Neural progenitor cell (in vitro differentiated cells): ENCODE data around the gene ABAT. TPM values are rescaled to one million over a fixed set of nuclear protein-coding genes. Genes with fewer than 3 reads are reported as not detected.
"Not testable (repeated sequence)": the region's sequence is repeated elsewhere in the genome, so short reads cannot be mapped to it uniquely, and the experiment has no call there.

Source experiments
- DNase-seq: peaks from one replicate; pipeline ENCODE4 v3.0.0-alpha.2; 2016; ENCODE audit warnings: low spot score
- H2AFZ ChIP-seq: fragments of 200-600 bp; sonication (generic); replicated peaks from 2 replicates; pipeline ENCODE4 v1.6.1; 2016; ENCODE audit warnings: antibody characterized with exemption
- H3F3A ChIP-seq: fragments of 200-600 bp; sonication (generic); 2 replicates; pipeline ENCODE4 v1.6.1; 2016; ENCODE audit warnings: antibody characterized with exemption, low read depth
- H3K27ac ChIP-seq: fragments of 200-600 bp; sonication (generic); 2 replicates; pipeline ENCODE4 v1.5.1; 2016; ENCODE audit warnings: mild to moderate bottlenecking
- H3K27me3 ChIP-seq: fragments of 200-600 bp; sonication (generic); 2 replicates; pipeline ENCODE4 v1.6.1; 2016; ENCODE audit warnings: mild to moderate bottlenecking, moderate library complexity
- H3K36me3 ChIP-seq: fragments of 200-600 bp; sonication (generic); 2 replicates; pipeline ENCODE4 v1.5.1; 2016
- H3K4me1 ChIP-seq: fragments of 200-600 bp; sonication (generic); 2 replicates; pipeline ENCODE4 v1.6.1; 2016; ENCODE audit warnings: mixed run types
- H3K4me2 ChIP-seq: fragments of 200-600 bp; sonication (generic); 2 replicates; pipeline ENCODE4 v1.6.1; 2016
- H3K4me3 ChIP-seq: fragments of 200-600 bp; sonication (generic); 2 replicates; pipeline ENCODE4 v1.5.1; 2016
- H3K79me2 ChIP-seq: fragments of 200-600 bp; sonication (generic); 2 replicates; pipeline ENCODE4 v1.6.1; 2016; ENCODE audit warnings: low read depth
- H3K9ac ChIP-seq: fragments of 200-600 bp; sonication (generic); 2 replicates; pipeline ENCODE4 v1.6.1; 2016
- H3K9me3 ChIP-seq: fragments of 200-600 bp; sonication (generic); 2 replicates; pipeline ENCODE4 v1.5.1; 2016; ENCODE audit warnings: low read depth
- H4K20me1 ChIP-seq: fragments of 200-600 bp; sonication (generic); 2 replicates; pipeline ENCODE4 v1.6.1; 2016; ENCODE audit warnings: low read depth
- H3K27ac Mint-ChIP-seq: 3 replicates; pipeline ENCODE4 v1.8.0; 2021; ENCODE audit warnings: mixed read lengths
- H3K27me3 Mint-ChIP-seq: 2 replicates; pipeline ENCODE4 v1.8.0; 2022; ENCODE audit warnings: low read depth, mild to moderate bottlenecking, inconsistent platforms, moderate library complexity, mixed read lengths; ENCODE audit not compliant: insufficient read depth
- H3K36me3 Mint-ChIP-seq: 3 replicates; pipeline ENCODE4 v1.8.0; 2021; ENCODE audit warnings: mixed read lengths
- H3K4me1 Mint-ChIP-seq: 3 replicates; pipeline ENCODE4 v1.8.0; 2021; ENCODE audit warnings: mixed read lengths
- H3K4me3 Mint-ChIP-seq: 3 replicates; pipeline ENCODE4 v1.8.0; 2021; ENCODE audit warnings: mild to moderate bottlenecking, moderate library complexity, mixed read lengths
- H3K9me3 Mint-ChIP-seq: 3 replicates; pipeline ENCODE4 v1.8.0; 2020; ENCODE audit warnings: mixed read lengths
- CTCF ChIP-seq: fragments of 200-600 bp; sonication (generic); IDR thresholded peaks from 2 replicates; pipeline ENCODE4 v1.5.1; 2017; ENCODE audit warnings: antibody characterized with exemption, mild to moderate bottlenecking
- EZH2 ChIP-seq: fragments of 200-600 bp; sonication (generic); IDR thresholded peaks from 2 replicates; pipeline ENCODE4 v1.6.1; 2017; ENCODE audit warnings: antibody characterized with exemption, mild to moderate bottlenecking, moderate library complexity
- EZH2phosphoT487 ChIP-seq: fragments of 200-600 bp; sonication (generic); IDR thresholded peaks from 2 replicates; pipeline ENCODE4 v1.6.1; 2017; ENCODE audit warnings: antibody characterized with exemption
- total RNA-seq: library from RNA; depleted of rRNA; stranded (reverse); fragments of >200 nt; gene quantifications from 2 replicates; pipeline ENCODE4 v1.2.3, GENCODE V29; 2015; ENCODE audit warnings: low replicate concordance

Gene ABAT
- total RNA-seq, 1 donor from 2014 or later = 7.3 TPM

GRCh38 chr16:8697965-8698364, 23.5 kb downstream of the ABAT start:
- no peaks in the 10 kb centered on the region for H3K9me3 ChIP-seq
- H3K4me2 ChIP-seq = no peak overlapping the region
- Mint-ChIP-seq H3K27ac (no peak overlapping the region), H3K27me3 (no peaks in the 10 kb centered on the region), H3K36me3 (peaks cover 5% of the 10 kb centered on the region), H3K4me3 (no peak overlapping the region), H3K9me3 (no peaks in the 10 kb centered on the region), H3K4me1 (peaks cover 25% of the 10 kb centered on the region)
- no peak for DNase-seq
- H3K4me3 ChIP-seq = no peak overlapping the region
- no peaks in the 10 kb centered on the region for H3K79me2 ChIP-seq
- TF ChIP-seq CTCF = no peak
- no peak for TF ChIP-seq EZH2phosphoT487
- TF ChIP-seq EZH2 = no peak
- H3K36me3 ChIP-seq = no peaks in the 10 kb centered on the region
- no peak overlapping the region for H3K9ac ChIP-seq
- no peaks in the 10 kb centered on the region for H3K4me1 ChIP-seq
- no peaks in the 10 kb centered on the region for H3F3A ChIP-seq
- no peaks in the 10 kb centered on the region for H3K27me3 ChIP-seq
- H2AFZ ChIP-seq = no peak overlapping the region
- no peaks in the 10 kb centered on the region for H4K20me1 ChIP-seq
- no peak overlapping the region for H3K27ac ChIP-seq

GRCh38 chr16:8703693-8704092, 29.3 kb downstream of the ABAT start:
- H3K27me3 Mint-ChIP-seq = no peaks in the 10 kb centered on the region
- no peaks in the 10 kb centered on the region for H3K27me3 ChIP-seq
- no peak overlapping the region for H2AFZ ChIP-seq
- H3K27ac Mint-ChIP-seq = no peak overlapping the region
- peaks cover 5% of the 10 kb centered on the region for H3K36me3 Mint-ChIP-seq
- peaks cover 17% of the 10 kb centered on the region for H3K4me1 Mint-ChIP-seq
- no peak overlapping the region for H3K9ac ChIP-seq
- no peak overlapping the region for H3K4me3 ChIP-seq
- H3K36me3 ChIP-seq = no peaks in the 10 kb centered on the region
- H3F3A ChIP-seq = no peaks in the 10 kb centered on the region
- H3K4me1 ChIP-seq = no peaks in the 10 kb centered on the region
- TF ChIP-seq EZH2phosphoT487 (no peak), EZH2 (no peak), CTCF (no peak)
- no peak for DNase-seq
- no peak overlapping the region for H3K4me3 Mint-ChIP-seq
- H3K4me2 ChIP-seq = no peak overlapping the region
- H3K9me3 ChIP-seq = no peaks in the 10 kb centered on the region
- no peak overlapping the region for H3K27ac ChIP-seq
- H3K9me3 Mint-ChIP-seq = no peaks in the 10 kb centered on the region
- H3K79me2 ChIP-seq = no peaks in the 10 kb centered on the region
- H4K20me1 ChIP-seq = no peaks in the 10 kb centered on the region

- Mint-ChIP-seq H3K4me1 (peaks cover 17% of the 10 kb centered on the region), H3K27me3 (no peaks in the 10 kb centered on the region), H3K36me3 (peaks cover 5% of the 10 kb centered on the region), H3K27ac (no peak overlapping the region), H3K4me3 (no peak overlapping the region), H3K9me3 (no peaks in the 10 kb centered on the region)
- H4K20me1 ChIP-seq = no peaks in the 10 kb centered on the region
- no peak overlapping the region for H2AFZ ChIP-seq
- H3K9me3 ChIP-seq = no peaks in the 10 kb centered on the region
- no peaks in the 10 kb centered on the region for H3K27me3 ChIP-seq
- H3K4me2 ChIP-seq = no peak overlapping the region
- no peak for DNase-seq
- H3F3A ChIP-seq = no peaks in the 10 kb centered on the region
- H3K9ac ChIP-seq = no peak overlapping the region
- no peaks in the 10 kb centered on the region for H3K4me1 ChIP-seq
- no peaks in the 10 kb centered on the region for H3K36me3 ChIP-seq
- no peak overlapping the region for H3K4me3 ChIP-seq
- TF ChIP-seq EZH2phosphoT487 (no peak), CTCF (no peak), EZH2 (no peak)
- H3K27ac ChIP-seq = no peak overlapping the region
- no peaks in the 10 kb centered on the region for H3K79me2 ChIP-seq
Observed at GRCh38 chr16:8704098-8704497, 29.7 kb downstream of the ABAT start.

GRCh38 chr16:8705100-8705822, 30.8 kb downstream of the ABAT start:
- H3K4me3 ChIP-seq, H3F3A ChIP-seq, H3K9me3 ChIP-seq, H3K36me3 ChIP-seq, H2AFZ ChIP-seq, DNase-seq, H3K4me2 ChIP-seq, H3K79me2 ChIP-seq, H3K4me1 ChIP-seq, H3K27me3 Mint-ChIP-seq, H3K27me3 ChIP-seq, H3K9ac ChIP-seq, H3K27ac ChIP-seq, H3K9me3 Mint-ChIP-seq, H3K36me3 Mint-ChIP-seq, H4K20me1 ChIP-seq: not testable (repeated sequence)
- H3K4me1 Mint-ChIP-seq = peaks cover 24% of the 10 kb centered on the region
- peak overlapping the region; percentile 80 for H3K27ac Mint-ChIP-seq
- peak overlapping the region; percentile 7 for H3K4me3 Mint-ChIP-seq
